Naive thymus-derived CD4-positive, alpha-beta T cell (primary cell): ENCODE results near the gene ARHGEF7. TPM values are rescaled to one million over a fixed set of nuclear protein-coding genes. Genes with fewer than 3 reads are reported as not detected.

Experiments used
- ATAC-seq: fragments of 150-1000 bp; cut with Tn5 transposase; 2 replicates; pipeline ENCODE4 v1.10.0; 2021; ENCODE audit warnings: mild to moderate bottlenecking, moderate library complexity
- CTCF ChIA-PET: fragments of 350-600 bp; sonication (Branson Sonifier 250); formaldehyde crosslinking; loops from one replicate; lab custom pipeline; 2021; ENCODE audit warnings: antibody characterized with exemption; lab: Charles Lee
- POLR2A ChIA-PET: fragments of 350-600 bp; sonication (Branson Sonifier 250); formaldehyde crosslinking; loops from one replicate; lab custom pipeline; 2021; ENCODE audit warnings: antibody characterized with exemption, inconsistent platforms; lab: Charles Lee
- DNase-seq, 9 donors: peaks; one replicate each; pipeline versions ENCODE4 v3.0.0 to v3.0.0-alpha.2; 2020 to 2022; ENCODE audit warnings: mixed read lengths in 1 of 9
- H3K27ac ChIP-seq: one replicate; pipeline ENCODE4 v1.7.0; 2013; ENCODE audit warnings: mild to moderate bottlenecking, low read depth, low read length, moderate library complexity
- H3K27me3 ChIP-seq, 2 donors: one replicate each; pipeline ENCODE4 v1.7.0; 2013; ENCODE audit warnings: low read length in 2 of 2, mild to moderate bottlenecking in 2 of 2, moderate library complexity in 2 of 2; ENCODE audit not compliant: control insufficient read depth in 2 of 2, insufficient read depth in 2 of 2
- H3K36me3 ChIP-seq, 3 experiments: 1 replicate in 2 of 3; 2 replicates in 1 of 3; pipeline ENCODE4 v1.7.0; 2013; ENCODE audit warnings: low read length in 3 of 3, mild to moderate bottlenecking in 3 of 3, moderate library complexity in 1 of 3; ENCODE audit not compliant: insufficient read depth in 3 of 3, control insufficient read depth in 2 of 3
- H3K4me1 ChIP-seq, 2 donors: one replicate each; pipeline ENCODE4 v1.7.0; 2013; ENCODE audit warnings: low read length in 2 of 2, mild to moderate bottlenecking in 2 of 2, moderate library complexity in 1 of 2; ENCODE audit not compliant: control insufficient read depth in 2 of 2, insufficient read depth in 2 of 2
- H3K4me3 ChIP-seq: 2 replicates; pipeline ENCODE4 v1.7.0; 2013; ENCODE audit warnings: mild to moderate bottlenecking, low read length
- H3K9me3 ChIP-seq, 3 experiments: 1 replicate in 2 of 3; 2 replicates in 1 of 3; pipeline ENCODE4 v1.7.0; 2013; ENCODE audit warnings: low read length in 3 of 3; ENCODE audit not compliant: control insufficient read depth in 2 of 3
- H3K27ac Mint-ChIP-seq, 9 donors: one replicate each; pipeline ENCODE4 v1.8.0; 2020 to 2022; ENCODE audit warnings: mixed read lengths in 9 of 9, mild to moderate bottlenecking in 8 of 9, moderate library complexity in 5 of 9, inconsistent platforms in 2 of 9
- H3K27me3 Mint-ChIP-seq, 5 donors: one replicate each; pipeline ENCODE4 v1.8.0; 2021 to 2022; ENCODE audit warnings: mixed read lengths in 5 of 5, mild to moderate bottlenecking in 1 of 5
- H3K36me3 Mint-ChIP-seq, 5 donors: one replicate each; pipeline ENCODE4 v1.8.0; 2020 to 2022; ENCODE audit warnings: mixed read lengths in 5 of 5, mild to moderate bottlenecking in 3 of 5, inconsistent platforms in 1 of 5
- H3K4me1 Mint-ChIP-seq, 7 donors: one replicate each; pipeline ENCODE4 v1.8.0; 2020 to 2022; ENCODE audit warnings: mixed read lengths in 7 of 7, mild to moderate bottlenecking in 3 of 7, inconsistent platforms in 1 of 7
- H3K4me3 Mint-ChIP-seq, 10 donors: one replicate each; pipeline ENCODE4 v1.8.0; 2020 to 2022; ENCODE audit warnings: mild to moderate bottlenecking in 10 of 10, mixed read lengths in 10 of 10, moderate library complexity in 6 of 10, inconsistent platforms in 2 of 10
- H3K9me3 Mint-ChIP-seq, 11 donors: one replicate each; pipeline ENCODE4 v1.8.0; 2020 to 2022; ENCODE audit warnings: mixed read lengths in 11 of 11, mild to moderate bottlenecking in 4 of 11, inconsistent platforms in 1 of 11, moderate library complexity in 1 of 11
- intact Hi-C, 2 donors: fragments of 100-400 bp; cut with micrococcal nuclease; formaldehyde crosslinking; loops; one replicate each; pipeline ENCODE4 v1.15.1; 2023
- polyA plus RNA-seq, 2 donors: library from polyadenylated mRNA; unstranded; fragments of 300-500 nt; fragmentation: Illumina TruSeq; gene quantifications; one replicate each; pipeline ENCODE4 v1.2.3, GENCODE V29; 2021
- total RNA-seq, 6 experiments: library from RNA in 5 of 6; stranded (reverse) in 5 of 6; gene quantifications; 1 replicate in 5 of 6; 2 replicates in 1 of 6; pipeline ENCODE4 v1.2.3 and lab custom pipeline; 2021 to 2026

ARHGEF7 gene
- total and polyA plus RNA-seq, 7 experiments from 2014 or later: 10.0 to 84.0 (median 76.7) TPM

- Histone ChIP-seq H3K9me3 (peaks cover 0 to 9% (median 0%) of the 10 kb centered on the region in 3 experiments), H3K36me3 (peaks cover 0 to 28% (median 9%) of the 10 kb centered on the region in 3 experiments), H3K27ac (no peak overlapping the region), H3K27me3 (no peaks in the 10 kb centered on the region), H3K4me3 (no peak overlapping the region), H3K4me1 (no peaks in the 10 kb centered on the region)
- intact Hi-C loops: no loop called here
- ATAC-seq (no peak), DNase-seq (no peak)
- Mint-ChIP-seq H3K27ac (peak overlapping the region in 2 of 9 donors; percentile 18 to 54), H3K4me3 (no peak overlapping the region), H3K9me3 (peaks cover 2 to 20% (median 8%) of the 10 kb centered on the region in 11 donors), H3K27me3 (no peaks in the 10 kb centered on the region), H3K36me3 (peaks cover 31 to 68% (median 45%) of the 10 kb centered on the region in 5 donors), H3K4me1 (peaks cover 6 to 39% (median 25%) of the 10 kb centered on the region in 7 donors)
- POLR2A ChIA-PET: no interaction called here
- CTCF ChIA-PET: no interaction called here
Measured at GRCh38 chr13:111261326-111261725, 146.2 kb downstream of the ARHGEF7 start.

- ChIA-PET POLR2A (no interaction called here), CTCF (no interaction called here)
- no peak overlapping the region for H3K4me3 ChIP-seq
- no peaks in the 10 kb centered on the region for H3K4me1 ChIP-seq
- peaks cover 0 to 9% (median 0%) of the 10 kb centered on the region in 3 experiments for H3K9me3 ChIP-seq
- no peak for DNase-seq
- H3K4me1 Mint-ChIP-seq: peaks cover 4 to 29% (median 24%) of the 10 kb centered on the region in 7 donors
- no peak overlapping the region for H3K27ac ChIP-seq
- peaks cover 0 to 35% (median 9%) of the 10 kb centered on the region in 3 experiments for H3K36me3 ChIP-seq
- H3K27me3 ChIP-seq: no peaks in the 10 kb centered on the region
- H3K27ac Mint-ChIP-seq: peak overlapping the region in 3 of 9 donors; percentile 26 to 54 (median 49)
- H3K36me3 Mint-ChIP-seq: peaks cover 22 to 64% (median 38%) of the 10 kb centered on the region in 5 donors
- intact Hi-C loops: no loop called here
- no peak overlapping the region for H3K4me3 Mint-ChIP-seq
- ATAC-seq: no peak
- H3K9me3 Mint-ChIP-seq: peaks cover 2 to 20% (median 7%) of the 10 kb centered on the region in 11 donors
- no peaks in the 10 kb centered on the region for H3K27me3 Mint-ChIP-seq
Measured at GRCh38 chr13:111262281-111262680, 147.2 kb downstream of the ARHGEF7 start.

- Histone ChIP-seq H3K4me1 (no peaks in the 10 kb centered on the region), H3K4me3 (no peak overlapping the region), H3K27me3 (no peaks in the 10 kb centered on the region), H3K9me3 (peaks cover 0 to 9% (median 0%) of the 10 kb centered on the region in 3 experiments), H3K27ac (no peak overlapping the region), H3K36me3 (peaks cover 0 to 36% (median 6%) of the 10 kb centered on the region in 3 experiments)
- POLR2A ChIA-PET: no interaction called here
- Mint-ChIP-seq H3K4me1 (peaks cover 4 to 29% (median 24%) of the 10 kb centered on the region in 7 donors), H3K9me3 (peaks cover 2 to 20% (median 7%) of the 10 kb centered on the region in 11 donors), H3K27ac (peak overlapping the region in 1 of 9 donors; percentile 26), H3K27me3 (no peaks in the 10 kb centered on the region), H3K36me3 (peaks cover 21 to 64% (median 40%) of the 10 kb centered on the region in 5 donors), H3K4me3 (no peak overlapping the region)
- DNase-seq: no peak
- CTCF ChIA-PET: interaction anchor here (0.6 kb wide), 1 partner anchor 11 kb away, joined by 3 read pairs; no protein-coding TSS in a partner anchor
- ATAC-seq: no peak
- intact Hi-C loops: no loop called here
Measured at GRCh38 chr13:111262715-111263114, 147.6 kb downstream of the ARHGEF7 start.

- Histone ChIP-seq H3K36me3 (peaks cover 0 to 34% (median 1%) of the 10 kb centered on the region in 3 experiments), H3K4me1 (no peaks in the 10 kb centered on the region), H3K27ac (no peak overlapping the region), H3K4me3 (no peak overlapping the region), H3K9me3 (peaks cover 0 to 9% (median 0%) of the 10 kb centered on the region in 3 experiments), H3K27me3 (no peaks in the 10 kb centered on the region)
- no peak for ATAC-seq
- Mint-ChIP-seq H3K4me3 (no peak overlapping the region), H3K27me3 (no peaks in the 10 kb centered on the region), H3K4me1 (peaks cover 4 to 29% (median 24%) of the 10 kb centered on the region in 7 donors), H3K27ac (peak overlapping the region in 2 of 9 donors; percentile 9 to 14), H3K36me3 (peaks cover 18 to 59% (median 32%) of the 10 kb centered on the region in 5 donors), H3K9me3 (peaks cover 2 to 19% (median 7%) of the 10 kb centered on the region in 11 donors)
- CTCF ChIA-PET: no interaction called here
- intact Hi-C loops: no loop called here
- DNase-seq: no peak
- POLR2A ChIA-PET: no interaction called here
Measured at GRCh38 chr13:111263566-111263965, 148.5 kb downstream of the ARHGEF7 start.

GRCh38 chr13:111265006-111265700 lies 150.0 kb downstream of the ARHGEF7 start:
- peak overlapping the region in 2 of 9 donors; percentile 28 to 52 for H3K27ac Mint-ChIP-seq
- H3K36me3 Mint-ChIP-seq: peaks cover 6 to 52% (median 16%) of the 10 kb centered on the region in 5 donors

GRCh38 chr13:111265701-111266035 lies 150.6 kb downstream of the ARHGEF7 start:
- intact Hi-C loops: no loop called here
- Mint-ChIP-seq H3K9me3 (peaks cover 0 to under 1% (median 0%) of the 10 kb centered on the region in 11 donors), H3K27me3 (no peaks in the 10 kb centered on the region), H3K4me3 (no peak overlapping the region), H3K4me1 (peaks cover 4 to 22% (median 18%) of the 10 kb centered on the region in 7 donors), H3K27ac (peak overlapping the region in 1 of 9 donors; percentile 52), H3K36me3 (peaks cover 4 to 52% (median 15%) of the 10 kb centered on the region in 5 donors)
- H3K27me3 ChIP-seq: no peaks in the 10 kb centered on the region
- no peaks in the 10 kb centered on the region for H3K9me3 ChIP-seq
- H3K4me1 ChIP-seq: no peaks in the 10 kb centered on the region
- ChIA-PET POLR2A (no interaction called here), CTCF (no interaction called here)
- DNase-seq (no peak), ATAC-seq (no peak)
- no peak overlapping the region for H3K4me3 ChIP-seq
- no peak overlapping the region for H3K27ac ChIP-seq
- H3K36me3 ChIP-seq: peaks cover 0 to 43% (median 0%) of the 10 kb centered on the region in 3 experiments

More at GRCh38 chr13:111265006-111265700, 150.0 kb downstream of the ARHGEF7 start:
- peaks cover 0 to 5% (median 0%) of the 10 kb centered on the region in 11 donors for H3K9me3 Mint-ChIP-seq
- DNase-seq: peak in 1 of 9 donors; percentile 3
- peaks cover 7 to 23% (median 18%) of the 10 kb centered on the region in 7 donors for H3K4me1 Mint-ChIP-seq
- H3K27ac ChIP-seq: no peak overlapping the region
- H3K36me3 ChIP-seq: peaks cover 0 to 39% (median 0%) of the 10 kb centered on the region in 3 experiments
- ATAC-seq: no peak
- CTCF ChIA-PET: no interaction called here
- H3K27me3 Mint-ChIP-seq: no peaks in the 10 kb centered on the region
- no peak overlapping the region for H3K4me3 Mint-ChIP-seq
- POLR2A ChIA-PET: no interaction called here
- H3K4me3 ChIP-seq: no peak overlapping the region
- intact Hi-C loops: no loop called here
- no peaks in the 10 kb centered on the region for H3K27me3 ChIP-seq
- no peaks in the 10 kb centered on the region for H3K9me3 ChIP-seq
- no peaks in the 10 kb centered on the region for H3K4me1 ChIP-seq
